Fibroblast of pulmonary artery (primary cell): ENCODE measurements around the gene ATOH8.
A peak's percentile ranks its signal among the peaks of the same experiment; 100 is the strongest.

Experiments used
- DNase-seq: peaks from one replicate; pipeline ENCODE4 v3.0.0-alpha.2; 2010; ENCODE audit warnings: low read depth
- H3K4me3 ChIP-seq: replicated peaks from 2 replicates; pipeline ENCODE4 v1.5.1; 2011; ENCODE audit warnings: low read depth, mild to moderate bottlenecking, control low read depth, low read length, moderate library complexity
- TF ChIP-seq, protein P1 (sequence below): IDR thresholded peaks from 2 replicates; pipeline ENCODE4 v1.5.1; 2011; ENCODE audit warnings: mild to moderate bottlenecking, control low read depth, low read length, inconsistent platforms; ENCODE audit errors: missing control alignments

ATOH8 gene

DNA sequence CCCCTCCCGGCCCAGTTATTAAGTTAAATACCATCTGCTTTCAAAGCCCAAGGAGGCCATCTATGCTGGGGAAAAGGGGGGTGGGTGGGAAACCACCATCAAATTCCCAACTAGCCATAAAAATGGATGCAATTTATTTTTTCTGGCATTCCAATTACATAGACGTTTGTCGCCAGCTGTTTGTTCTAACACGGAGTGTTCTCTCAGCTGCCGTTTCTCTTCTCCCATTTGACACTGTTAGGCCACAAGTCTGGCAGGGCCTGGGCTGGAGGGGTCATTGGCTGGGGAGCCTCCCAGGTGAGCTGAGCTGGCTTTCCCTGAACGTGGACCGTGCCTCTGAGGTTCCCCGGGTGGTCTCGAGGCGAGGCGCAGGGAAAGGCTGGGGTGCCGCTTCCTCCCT, 16.6 kb downstream of the ATOH8 start:
- no peak for DNase-seq
- no peak overlapping the region for H3K4me3 ChIP-seq
- TF ChIP-seq, protein P1, sequence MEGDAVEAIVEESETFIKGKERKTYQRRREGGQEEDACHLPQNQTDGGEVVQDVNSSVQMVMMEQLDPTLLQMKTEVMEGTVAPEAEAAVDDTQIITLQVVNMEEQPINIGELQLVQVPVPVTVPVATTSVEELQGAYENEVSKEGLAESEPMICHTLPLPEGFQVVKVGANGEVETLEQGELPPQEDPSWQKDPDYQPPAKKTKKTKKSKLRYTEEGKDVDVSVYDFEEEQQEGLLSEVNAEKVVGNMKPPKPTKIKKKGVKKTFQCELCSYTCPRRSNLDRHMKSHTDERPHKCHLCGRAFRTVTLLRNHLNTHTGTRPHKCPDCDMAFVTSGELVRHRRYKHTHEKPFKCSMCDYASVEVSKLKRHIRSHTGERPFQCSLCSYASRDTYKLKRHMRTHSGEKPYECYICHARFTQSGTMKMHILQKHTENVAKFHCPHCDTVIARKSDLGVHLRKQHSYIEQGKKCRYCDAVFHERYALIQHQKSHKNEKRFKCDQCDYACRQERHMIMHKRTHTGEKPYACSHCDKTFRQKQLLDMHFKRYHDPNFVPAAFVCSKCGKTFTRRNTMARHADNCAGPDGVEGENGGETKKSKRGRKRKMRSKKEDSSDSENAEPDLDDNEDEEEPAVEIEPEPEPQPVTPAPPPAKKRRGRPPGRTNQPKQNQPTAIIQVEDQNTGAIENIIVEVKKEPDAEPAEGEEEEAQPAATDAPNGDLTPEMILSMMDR, result no peak

DNA sequence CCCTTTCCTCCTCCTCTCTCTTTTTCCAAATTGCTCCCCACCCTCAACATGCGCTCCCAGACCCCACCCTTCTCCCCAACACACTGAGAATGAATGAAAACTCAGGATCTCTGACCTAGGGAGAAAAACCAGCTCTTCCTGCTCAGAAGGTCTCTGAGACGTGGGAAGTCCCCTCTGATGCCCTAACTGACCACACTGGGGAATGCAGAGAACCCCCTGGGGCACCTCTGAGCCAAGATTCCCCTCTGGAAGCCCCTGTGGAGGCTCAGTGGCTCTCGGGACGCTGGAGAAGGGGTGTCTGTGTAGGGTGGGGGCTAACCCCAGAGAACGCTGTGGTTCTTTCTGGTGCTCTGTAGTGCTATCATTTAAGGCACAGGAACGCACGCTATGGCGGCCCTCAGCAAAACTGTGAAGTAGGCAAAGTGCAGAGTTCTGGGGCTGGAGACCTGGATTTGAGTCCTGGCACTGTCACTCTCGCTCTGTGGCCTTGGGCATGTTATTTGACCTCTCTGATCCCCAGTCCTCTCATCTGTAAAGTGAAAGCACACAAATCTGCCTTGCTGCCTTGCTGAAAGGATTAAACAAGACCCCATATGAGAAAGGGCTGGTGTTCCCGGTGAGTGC, 17.1 kb downstream of the ATOH8 start:
- TF ChIP-seq, protein P1, result no peak
- DNase-seq, result no peak
- no peak overlapping the region for H3K4me3 ChIP-seq

DNA sequence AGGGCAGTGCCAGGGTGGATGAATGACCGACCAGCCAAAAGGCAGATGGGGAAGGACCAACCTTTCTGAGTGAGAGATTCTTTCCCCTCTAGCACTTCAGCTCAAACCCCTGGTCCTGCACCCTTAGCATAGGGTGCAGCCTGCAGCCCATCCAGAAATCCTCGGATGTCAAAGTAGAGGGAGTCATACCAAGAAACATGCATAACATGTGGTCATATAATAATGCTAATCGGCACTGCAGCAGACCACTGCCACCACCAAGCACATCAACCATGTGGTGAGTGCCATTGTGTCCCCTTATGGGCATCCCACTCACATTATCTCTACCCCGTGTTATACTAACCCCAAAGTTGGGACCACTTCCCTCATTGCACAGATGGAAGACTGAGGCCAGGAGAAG, 17.7 kb downstream of the ATOH8 start:
- H3K4me3 ChIP-seq, result no peak overlapping the region
- no peak for DNase-seq
- TF ChIP-seq, protein P1, result no peak

DNA sequence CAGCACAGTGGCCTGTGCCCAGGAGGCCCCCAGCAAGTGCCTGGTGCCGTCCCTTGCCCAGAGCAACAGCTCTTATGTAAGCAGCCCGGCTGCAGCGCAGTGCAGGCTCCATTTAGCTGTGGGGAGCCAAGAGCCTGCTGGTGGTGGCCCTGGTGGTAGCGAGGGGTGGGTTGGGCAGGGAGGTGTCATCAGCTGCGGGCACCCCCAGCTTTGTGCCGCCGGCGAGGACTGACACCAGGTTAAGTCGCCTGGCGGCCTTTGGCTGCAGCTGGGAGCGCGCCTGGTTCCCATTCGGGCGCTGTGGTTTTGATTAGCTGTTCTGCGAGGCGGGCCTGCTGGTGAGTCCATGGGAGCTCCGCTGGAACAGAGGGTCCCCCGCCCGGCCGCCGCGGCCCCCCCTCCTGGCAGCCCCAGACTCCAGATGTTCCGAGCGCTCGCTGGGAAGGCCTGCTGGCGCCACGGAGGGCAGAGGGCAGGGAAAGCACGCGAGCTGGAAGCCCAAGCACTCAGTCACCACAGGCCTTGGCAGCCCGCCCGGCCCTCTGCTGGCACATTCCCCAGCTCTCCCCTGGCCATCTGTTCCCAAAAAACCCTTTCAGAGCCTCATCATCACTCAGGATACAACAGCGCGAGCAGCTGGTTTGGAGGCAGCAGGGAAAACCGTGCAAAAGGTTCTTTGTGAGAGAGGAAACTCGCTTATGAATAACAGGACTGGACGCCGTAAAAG, 18.4 kb downstream of the ATOH8 start:
- H3K4me3 ChIP-seq, result peak overlapping the region; percentile 43
- TF ChIP-seq, protein P1, result peak; percentile 16
- peak; percentile 100 for DNase-seq

DNA sequence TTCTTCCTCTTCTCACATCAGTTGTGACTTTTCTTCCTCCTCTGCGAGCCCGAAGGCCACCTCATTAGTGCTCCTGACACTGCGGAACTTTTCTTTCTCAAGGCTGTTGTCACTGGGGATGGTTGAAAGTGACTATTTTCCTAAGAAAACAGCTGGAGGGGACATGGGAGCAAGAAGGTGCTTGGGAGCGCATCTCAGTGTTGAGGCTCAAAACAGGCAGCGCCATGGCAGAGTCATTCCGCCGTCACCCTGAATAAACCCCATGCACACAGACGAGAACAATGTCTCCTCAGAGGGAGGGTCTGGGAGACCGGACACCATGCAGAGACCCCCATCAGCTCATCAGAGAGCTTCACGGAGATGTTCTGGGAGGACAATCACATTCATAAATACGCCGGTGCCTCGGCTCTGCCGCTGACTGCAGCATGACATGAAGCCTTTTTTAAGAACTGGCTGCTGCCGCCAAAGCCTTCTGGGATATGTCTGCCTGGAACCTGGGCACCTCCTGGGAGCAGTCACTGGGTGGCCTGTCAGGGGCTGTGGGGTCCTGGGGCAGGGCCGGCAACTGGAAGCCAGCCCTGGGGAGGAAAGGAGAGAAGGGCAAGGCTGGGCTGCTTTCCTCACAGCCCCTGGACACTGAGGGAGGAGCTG, 19.2 kb downstream of the ATOH8 start:
- TF ChIP-seq, protein P1, result no peak
- DNase-seq, result no peak
- H3K4me3 ChIP-seq, result peak overlapping the region; percentile 43

DNA sequence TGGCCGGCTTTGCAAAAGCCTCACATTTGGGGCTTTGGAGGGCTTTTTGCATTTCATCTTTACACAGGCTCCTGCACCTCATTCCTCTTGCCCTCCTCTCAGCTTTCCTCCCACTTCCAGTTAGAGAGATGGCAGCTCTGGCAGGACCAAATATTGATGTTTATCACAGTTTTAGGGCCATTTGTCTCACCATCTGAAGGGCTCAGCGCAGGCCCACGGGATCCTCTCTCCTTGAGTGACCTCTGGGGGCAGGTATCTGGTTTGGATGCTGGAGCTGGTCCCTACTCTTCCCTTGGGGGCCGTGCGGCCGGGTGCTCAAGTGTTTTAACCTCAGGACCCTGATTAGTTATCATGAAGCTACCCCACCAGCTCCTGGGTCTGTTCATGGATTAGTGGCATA, 19.9 kb downstream of the ATOH8 start:
- no peak overlapping the region for H3K4me3 ChIP-seq
- no peak for DNase-seq
- TF ChIP-seq, protein P1, result no peak
